Measurements from ENCODE around the gene TDRD9.

TDRD9 gene

DNA sequence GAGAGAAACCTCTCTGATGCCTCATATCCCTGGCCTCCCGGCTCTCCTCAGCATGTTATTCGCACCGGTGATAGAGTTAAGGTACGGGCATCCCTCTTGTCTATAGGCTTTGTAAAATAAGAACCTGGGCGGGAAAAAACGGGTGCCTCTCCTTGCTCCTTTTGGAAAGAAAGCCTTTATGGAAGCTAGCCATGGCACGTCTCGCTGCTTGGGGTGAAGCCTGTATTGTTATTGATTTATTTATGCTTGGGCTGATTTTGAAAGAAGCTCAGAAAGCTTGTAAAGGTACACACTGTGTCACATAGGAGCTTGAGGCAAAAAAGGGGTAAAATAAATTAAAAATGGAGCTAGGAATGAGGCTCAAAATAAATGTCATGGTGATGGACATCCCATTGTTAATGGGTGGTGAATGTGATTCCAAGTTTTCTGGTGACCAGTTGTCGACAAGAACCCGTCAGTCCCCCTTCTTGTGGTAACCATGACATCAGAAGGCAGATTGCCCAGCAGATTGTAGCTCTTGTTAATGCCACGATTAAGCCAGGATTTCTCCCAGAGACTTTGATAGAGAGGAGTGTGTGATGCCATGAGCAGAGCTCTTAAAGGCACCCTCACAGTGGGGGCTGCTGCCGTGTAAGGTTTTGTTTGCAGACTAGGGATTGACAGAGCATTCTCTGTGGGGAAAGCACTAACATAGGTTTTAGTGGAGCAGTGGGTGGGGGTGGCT is 106.9 kb downstream of the TDRD9 start:
- TF ChIP-seq, protein P1, sequence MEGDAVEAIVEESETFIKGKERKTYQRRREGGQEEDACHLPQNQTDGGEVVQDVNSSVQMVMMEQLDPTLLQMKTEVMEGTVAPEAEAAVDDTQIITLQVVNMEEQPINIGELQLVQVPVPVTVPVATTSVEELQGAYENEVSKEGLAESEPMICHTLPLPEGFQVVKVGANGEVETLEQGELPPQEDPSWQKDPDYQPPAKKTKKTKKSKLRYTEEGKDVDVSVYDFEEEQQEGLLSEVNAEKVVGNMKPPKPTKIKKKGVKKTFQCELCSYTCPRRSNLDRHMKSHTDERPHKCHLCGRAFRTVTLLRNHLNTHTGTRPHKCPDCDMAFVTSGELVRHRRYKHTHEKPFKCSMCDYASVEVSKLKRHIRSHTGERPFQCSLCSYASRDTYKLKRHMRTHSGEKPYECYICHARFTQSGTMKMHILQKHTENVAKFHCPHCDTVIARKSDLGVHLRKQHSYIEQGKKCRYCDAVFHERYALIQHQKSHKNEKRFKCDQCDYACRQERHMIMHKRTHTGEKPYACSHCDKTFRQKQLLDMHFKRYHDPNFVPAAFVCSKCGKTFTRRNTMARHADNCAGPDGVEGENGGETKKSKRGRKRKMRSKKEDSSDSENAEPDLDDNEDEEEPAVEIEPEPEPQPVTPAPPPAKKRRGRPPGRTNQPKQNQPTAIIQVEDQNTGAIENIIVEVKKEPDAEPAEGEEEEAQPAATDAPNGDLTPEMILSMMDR (IDR thresholded peaks at IDR 0.05; ENCODE audit: low read depth, low read length, missing control alignments) = no peak
- no peaks in the 10 kb centered on the region for H3K36me3 ChIP-seq (replicated peaks)
- in situ Hi-C loops (cut with HindIII; ENCODE audit: low pct_ligation_motif_present, low sequenced_read_pairs) = no loop called here
- no peak overlapping the region for H3K27ac ChIP-seq
- H3K27me3 ChIP-seq (replicated peaks) = no peaks in the 10 kb centered on the region
- DNase-seq = no peak
- no peak overlapping the region for H3K4me3 ChIP-seq (ENCODE audit: low read depth, low read length)

DNA sequence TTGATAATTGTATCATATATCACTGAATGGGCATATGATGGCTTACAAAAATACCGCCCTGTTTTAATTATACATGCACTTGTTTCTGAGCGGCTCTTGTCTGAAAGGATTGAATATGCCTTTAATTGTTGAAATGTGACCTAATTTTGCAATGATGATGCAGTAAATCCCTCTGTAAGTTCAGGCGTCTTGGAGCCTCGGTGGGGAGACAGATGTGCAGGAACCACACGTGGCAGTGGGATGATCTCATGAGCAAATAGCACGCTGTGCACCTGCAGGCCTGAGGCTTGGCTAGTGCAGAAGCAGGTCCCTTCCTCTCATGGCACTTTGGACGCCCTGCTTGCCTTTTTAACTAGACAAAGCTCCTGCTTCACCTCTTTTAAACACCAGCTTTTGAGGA is 108.0 kb downstream of the TDRD9 start:
- TF ChIP-seq, protein P1 (IDR thresholded peaks at IDR 0.05; ENCODE audit: low read depth, low read length, missing control alignments) = no peak
- H3K27me3 ChIP-seq (replicated peaks) = no peaks in the 10 kb centered on the region
- H3K4me3 ChIP-seq (ENCODE audit: low read depth, low read length) = no peak overlapping the region
- H3K36me3 ChIP-seq (replicated peaks) = no peaks in the 10 kb centered on the region
- in situ Hi-C loops (cut with HindIII; ENCODE audit: low pct_ligation_motif_present, low sequenced_read_pairs) = no loop called here
- H3K27ac ChIP-seq = no peak overlapping the region
- no peak for DNase-seq

DNA sequence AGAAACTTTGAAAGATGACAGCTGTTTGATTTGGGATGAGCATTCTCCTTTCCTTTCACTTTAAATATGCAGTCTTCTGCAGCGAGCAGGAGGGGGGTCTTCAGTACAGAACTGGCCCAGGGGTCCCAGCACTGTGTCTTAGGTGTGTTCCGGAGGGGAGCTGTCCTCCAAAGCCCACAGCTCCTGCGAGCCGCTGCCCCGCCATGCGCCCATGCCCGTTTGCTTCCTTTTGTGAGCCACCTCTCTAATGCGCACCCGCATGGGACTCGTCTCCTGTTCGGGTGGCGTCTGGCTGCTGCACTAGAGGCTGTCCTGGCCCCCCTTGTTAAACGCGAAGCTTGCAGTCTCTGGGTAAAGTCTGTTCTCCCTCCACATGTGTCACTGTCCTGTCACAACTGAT is 108.8 kb downstream of the TDRD9 start:
- TF ChIP-seq, protein P1 (IDR thresholded peaks at IDR 0.05; ENCODE audit: low read depth, low read length, missing control alignments) = no peak
- H3K27me3 ChIP-seq (replicated peaks) = no peaks in the 10 kb centered on the region
- no peak for DNase-seq
- no peak overlapping the region for H3K4me3 ChIP-seq (ENCODE audit: low read depth, low read length)
- no peak overlapping the region for H3K27ac ChIP-seq
- no peaks in the 10 kb centered on the region for H3K36me3 ChIP-seq (replicated peaks)
- in situ Hi-C loops (cut with HindIII; ENCODE audit: low pct_ligation_motif_present, low sequenced_read_pairs) = no loop called here

DNA sequence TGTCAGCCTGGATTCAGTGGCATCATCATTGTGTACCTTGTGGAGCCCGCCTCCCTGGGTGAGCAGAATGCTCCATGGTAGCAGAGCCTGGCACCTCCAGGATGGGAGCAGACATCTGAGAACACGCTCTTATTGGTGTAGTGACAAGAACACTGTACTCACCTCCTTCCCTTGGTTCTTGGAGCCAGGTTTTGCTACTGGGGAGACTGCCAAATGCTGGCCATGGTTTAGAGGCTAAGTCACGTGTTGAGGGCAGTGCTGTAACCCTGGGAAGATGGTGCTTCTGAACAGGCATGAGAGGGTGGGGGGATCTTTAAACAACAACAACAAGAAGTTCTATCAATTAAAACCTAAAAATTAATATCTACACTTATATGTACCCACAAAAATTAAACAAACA is 109.6 kb downstream of the TDRD9 start:
- Histone ChIP-seq H3K27ac (no peak overlapping the region), H3K27me3 (replicated peaks) (no peaks in the 10 kb centered on the region), H3K4me3 (ENCODE audit: low read depth, low read length) (no peak overlapping the region), H3K36me3 (replicated peaks) (no peaks in the 10 kb centered on the region)
- in situ Hi-C loops (cut with HindIII; ENCODE audit: low pct_ligation_motif_present, low sequenced_read_pairs) = no loop called here
- DNase-seq = no peak
- TF ChIP-seq, protein P1 (IDR thresholded peaks at IDR 0.05; ENCODE audit: low read depth, low read length, missing control alignments) = no peak

DNA sequence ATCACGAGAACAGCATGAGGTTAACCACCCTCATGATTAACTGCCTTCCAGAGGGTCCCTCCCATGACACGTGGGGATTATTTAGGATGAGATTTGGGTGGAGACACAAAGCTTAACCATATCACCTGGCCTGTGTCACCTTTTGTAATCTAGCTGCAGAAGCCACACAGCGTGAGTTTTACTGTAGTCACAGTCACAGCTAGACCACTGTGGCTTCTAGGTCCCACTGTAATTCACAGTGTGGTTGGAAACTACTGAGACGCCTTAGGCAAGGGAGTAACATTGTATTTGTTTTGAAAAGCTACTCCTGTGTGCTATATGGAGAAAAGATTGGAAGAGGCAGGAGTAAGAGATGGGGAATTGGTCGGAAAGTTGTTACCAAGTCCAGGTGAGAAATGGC is 111.0 kb downstream of the TDRD9 start:
- TF ChIP-seq, protein P1 (IDR thresholded peaks at IDR 0.05; ENCODE audit: low read depth, low read length, missing control alignments) = no peak
- H3K27ac ChIP-seq = no peak overlapping the region
- no peaks in the 10 kb centered on the region for H3K36me3 ChIP-seq (replicated peaks)
- in situ Hi-C loops (cut with HindIII; ENCODE audit: low pct_ligation_motif_present, low sequenced_read_pairs) = no loop called here
- no peaks in the 10 kb centered on the region for H3K27me3 ChIP-seq (replicated peaks)
- no peak for DNase-seq
- H3K4me3 ChIP-seq (ENCODE audit: low read depth, low read length) = no peak overlapping the region

DNA sequence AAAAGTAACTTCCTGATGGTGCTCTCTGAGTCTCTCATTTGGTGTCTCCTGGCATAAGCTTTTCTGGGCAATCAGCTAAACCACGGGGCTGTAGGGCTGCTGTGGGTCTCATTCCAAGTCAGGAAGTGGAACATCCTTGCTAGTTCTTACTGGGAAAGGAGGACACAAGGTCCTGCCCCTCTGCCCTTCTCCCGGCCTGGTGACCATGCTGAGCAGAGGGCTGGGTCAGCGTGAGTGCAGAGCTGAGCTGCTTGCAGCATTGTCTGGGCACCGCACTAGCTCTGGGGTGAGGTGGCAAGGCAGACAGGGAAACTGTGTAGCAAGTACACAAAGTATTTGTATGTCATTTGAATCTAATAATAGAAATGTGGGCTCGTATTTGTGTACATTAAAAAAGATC is 112.3 kb downstream of the TDRD9 start:
- H3K36me3 ChIP-seq (replicated peaks) = no peaks in the 10 kb centered on the region
- in situ Hi-C loops (cut with HindIII; ENCODE audit: low pct_ligation_motif_present, low sequenced_read_pairs) = no loop called here
- DNase-seq = no peak

More for the DNA sequence above, 112.3 kb downstream of the TDRD9 start:
- TF ChIP-seq, protein P1 (IDR thresholded peaks at IDR 0.05; ENCODE audit: low read depth, low read length, missing control alignments) = no peak
- Histone ChIP-seq H3K4me3 (ENCODE audit: low read depth, low read length) (no peak overlapping the region), H3K27me3 (replicated peaks) (no peaks in the 10 kb centered on the region), H3K27ac (no peak overlapping the region)

Data from brain microvascular endothelial cell (primary cell).